T1000 (cell line): ENCODE data around the gene ZBTB4.

ENCODE experiments used
- DNase-seq: peaks from one replicate; lab custom pipeline; 2025; ENCODE audit warnings: mixed read lengths; lab: John Stamatoyannopoulos, UW

The ZBTB4 gene

GRCh38 chr17:7479213-7480088 is at the start of gene ZBTB4:
Gene ZBTB4 (minus strand): TSS chr17:7479631. CDS start chr17:7466801, 12,830 bp downstream.
- no peak for DNase-seq

GRCh38 chr17:7528842-7529241 is 49.4 kb upstream of the ZBTB4 start:
- no peak for DNase-seq

- DNase-seq = no peak
Measured at GRCh38 chr17:7523033-7523432, 43.6 kb upstream of the ZBTB4 start.

- DNase-seq = no peak
Measured at GRCh38 chr17:7515911-7516610, 36.6 kb upstream of the ZBTB4 start.

- DNase-seq = no peak
Measured at GRCh38 chr17:7513850-7514419, 34.5 kb upstream of the ZBTB4 start.

GRCh38 chr17:7512824-7513540 is 33.6 kb upstream of the ZBTB4 start:
- DNase-seq = no peak

- no peak for DNase-seq
Measured at GRCh38 chr17:7512105-7512504, 32.7 kb upstream of the ZBTB4 start.

GRCh38 chr17:7511108-7511507 is 31.7 kb upstream of the ZBTB4 start:
- no peak for DNase-seq

GRCh38 chr17:7509937-7510336 is 30.5 kb upstream of the ZBTB4 start:
- DNase-seq = no peak

GRCh38 chr17:7508846-7509245 is 29.4 kb upstream of the ZBTB4 start:
- DNase-seq = no peak

- DNase-seq = no peak
Measured at GRCh38 chr17:7508145-7508544, 28.7 kb upstream of the ZBTB4 start.

GRCh38 chr17:7503521-7503920 is 24.1 kb upstream of the ZBTB4 start:
- DNase-seq = no peak

- no peak for DNase-seq
Measured at GRCh38 chr17:7502987-7503386, 23.6 kb upstream of the ZBTB4 start.

- no peak for DNase-seq
Measured at GRCh38 chr17:7502171-7502847, 22.9 kb upstream of the ZBTB4 start.

GRCh38 chr17:7501729-7502128 is 22.3 kb upstream of the ZBTB4 start:
- no peak for DNase-seq

- DNase-seq = no peak
Measured at GRCh38 chr17:7499161-7499560, 19.7 kb upstream of the ZBTB4 start.

GRCh38 chr17:7497636-7498035 is 18.2 kb upstream of the ZBTB4 start:
- no peak for DNase-seq

- DNase-seq = no peak
Measured at GRCh38 chr17:7497228-7497627, 17.8 kb upstream of the ZBTB4 start.

GRCh38 chr17:7496470-7497183 is 17.2 kb upstream of the ZBTB4 start:
- DNase-seq = no peak

GRCh38 chr17:7495906-7496434 is 16.5 kb upstream of the ZBTB4 start:
- DNase-seq = no peak

GRCh38 chr17:7493941-7494340 is 14.5 kb upstream of the ZBTB4 start:
- DNase-seq = no peak
